ENCODE data around the gene NT5C. TPM values are rescaled to one million over a fixed set of nuclear protein-coding genes. Genes with fewer than 3 reads are reported as not detected.

NT5C gene
- total RNA-seq, 1 donor, result 40.2 TPM

DNA sequence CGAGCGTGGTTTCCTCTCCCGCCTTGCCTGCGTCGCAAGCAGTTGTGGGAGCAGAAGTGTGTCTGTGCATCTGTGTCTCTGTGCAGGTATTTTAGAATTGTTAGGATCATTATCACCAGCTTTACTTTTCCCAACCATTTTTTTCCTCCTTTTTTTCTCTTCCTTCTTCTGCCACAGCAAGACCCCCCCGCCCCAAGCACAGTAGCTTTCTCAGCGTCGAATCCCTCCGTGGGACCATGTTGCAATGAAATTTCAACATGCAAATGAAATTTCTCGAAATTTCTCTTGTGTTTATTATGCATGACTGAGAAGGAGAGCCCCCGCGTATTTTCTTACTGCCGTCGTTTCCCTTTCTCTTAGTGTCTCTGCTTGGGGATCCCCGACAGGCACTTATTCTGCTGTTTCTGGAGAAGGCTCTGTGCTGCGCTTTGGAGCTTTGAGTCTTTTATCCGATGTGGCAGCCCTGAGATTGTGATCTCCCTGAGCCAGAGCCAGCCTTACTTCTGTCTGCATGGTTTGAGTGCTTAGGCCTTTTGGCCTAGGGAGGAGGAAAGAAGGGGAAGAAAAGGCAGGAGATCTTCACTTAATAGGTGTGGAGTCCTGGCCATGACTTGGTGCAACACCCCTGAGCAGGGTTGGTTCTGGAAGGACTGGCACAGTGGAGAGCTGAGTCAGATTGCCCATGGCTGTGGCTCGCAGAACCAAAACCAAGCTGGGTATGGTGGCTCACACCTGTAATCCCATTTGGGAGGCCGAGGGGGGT is 16.8 kb downstream of the NT5C start:
- TF ChIP-seq, protein P1, sequence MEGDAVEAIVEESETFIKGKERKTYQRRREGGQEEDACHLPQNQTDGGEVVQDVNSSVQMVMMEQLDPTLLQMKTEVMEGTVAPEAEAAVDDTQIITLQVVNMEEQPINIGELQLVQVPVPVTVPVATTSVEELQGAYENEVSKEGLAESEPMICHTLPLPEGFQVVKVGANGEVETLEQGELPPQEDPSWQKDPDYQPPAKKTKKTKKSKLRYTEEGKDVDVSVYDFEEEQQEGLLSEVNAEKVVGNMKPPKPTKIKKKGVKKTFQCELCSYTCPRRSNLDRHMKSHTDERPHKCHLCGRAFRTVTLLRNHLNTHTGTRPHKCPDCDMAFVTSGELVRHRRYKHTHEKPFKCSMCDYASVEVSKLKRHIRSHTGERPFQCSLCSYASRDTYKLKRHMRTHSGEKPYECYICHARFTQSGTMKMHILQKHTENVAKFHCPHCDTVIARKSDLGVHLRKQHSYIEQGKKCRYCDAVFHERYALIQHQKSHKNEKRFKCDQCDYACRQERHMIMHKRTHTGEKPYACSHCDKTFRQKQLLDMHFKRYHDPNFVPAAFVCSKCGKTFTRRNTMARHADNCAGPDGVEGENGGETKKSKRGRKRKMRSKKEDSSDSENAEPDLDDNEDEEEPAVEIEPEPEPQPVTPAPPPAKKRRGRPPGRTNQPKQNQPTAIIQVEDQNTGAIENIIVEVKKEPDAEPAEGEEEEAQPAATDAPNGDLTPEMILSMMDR (IDR thresholded peaks at IDR 0.05; ENCODE audit: insufficient read depth, low read depth, low read length), result no peak
- peak overlapping the region; percentile 63 for H3K4me3 ChIP-seq (ENCODE audit: low read depth, low read length)
- DNase-seq (ENCODE audit: low read depth), result no peak

DNA sequence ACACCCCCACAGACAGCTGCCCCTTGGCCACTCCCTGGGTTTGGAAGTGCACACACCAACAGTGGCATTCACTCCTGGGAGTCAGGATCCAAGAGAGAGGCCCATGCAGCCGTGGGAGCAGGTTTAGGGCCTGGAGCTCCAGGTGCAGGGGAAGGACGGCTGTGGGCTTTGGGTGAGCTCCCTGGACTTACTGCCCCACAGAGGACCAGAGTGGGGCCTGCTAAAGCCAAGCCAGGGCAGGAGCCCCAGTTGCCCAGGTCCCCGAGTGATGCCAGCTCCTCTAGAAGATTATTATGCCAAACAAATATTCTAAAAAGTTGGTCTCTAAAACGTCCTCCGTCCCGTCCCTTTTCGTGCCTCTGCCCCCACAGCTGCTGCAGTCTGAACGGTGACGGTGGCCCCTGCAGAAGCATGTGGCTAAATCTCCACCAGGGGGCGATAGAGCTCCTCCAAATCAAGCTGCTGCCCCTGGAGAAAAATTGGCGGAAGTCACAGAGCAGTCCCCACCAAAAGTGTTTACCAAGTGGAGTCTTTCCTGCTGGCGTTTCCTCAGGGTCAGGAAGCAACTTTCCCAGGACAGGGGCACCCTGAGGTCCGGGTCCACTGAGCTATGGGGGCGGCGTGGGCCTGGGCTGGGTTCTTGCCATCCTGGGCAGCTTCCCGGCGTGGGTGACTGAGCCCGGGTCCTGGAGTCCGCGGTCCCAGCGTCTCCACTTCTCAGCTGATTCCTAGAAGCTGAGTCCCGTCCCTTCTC is 17.6 kb downstream of the NT5C start:
- peak overlapping the region; percentile 63 for H3K4me3 ChIP-seq (ENCODE audit: low read depth, low read length)
- peak; percentile 95 for DNase-seq (ENCODE audit: low read depth)
- TF ChIP-seq, protein P1 (IDR thresholded peaks at IDR 0.05; ENCODE audit: insufficient read depth, low read depth, low read length), result peak; percentile 93

DNA sequence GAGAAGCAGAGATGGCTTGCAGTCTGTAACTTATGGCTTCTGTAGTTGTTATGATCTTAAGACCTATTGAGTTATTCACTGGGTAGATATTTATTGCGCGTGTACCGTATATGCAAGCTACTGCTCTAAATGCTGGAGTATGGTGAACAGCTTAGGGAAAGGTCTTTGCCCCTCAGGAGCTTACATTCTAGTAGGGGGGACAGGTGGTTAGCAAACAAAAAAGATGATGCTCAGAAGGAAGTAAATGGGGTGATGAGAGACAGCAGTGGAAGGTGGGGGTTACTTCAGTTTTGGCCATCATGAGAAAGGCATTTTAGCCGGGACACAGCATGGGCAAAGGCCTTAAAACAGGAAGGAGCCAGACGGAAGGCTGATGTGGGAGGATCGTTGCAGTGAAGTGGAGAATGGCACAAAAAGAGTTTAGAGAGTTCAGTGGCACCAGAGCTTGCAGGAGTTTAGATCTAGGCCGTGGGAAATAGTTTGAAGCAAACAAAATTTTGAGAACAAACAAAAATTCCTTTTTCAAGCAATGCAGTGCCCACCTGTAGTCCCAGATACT is 19.7 kb downstream of the NT5C start:
- DNase-seq (ENCODE audit: low read depth), result no peak
- no peak overlapping the region for H3K4me3 ChIP-seq (ENCODE audit: low read depth, low read length)
- TF ChIP-seq, protein P1 (IDR thresholded peaks at IDR 0.05; ENCODE audit: insufficient read depth, low read depth, low read length), result no peak

DNA sequence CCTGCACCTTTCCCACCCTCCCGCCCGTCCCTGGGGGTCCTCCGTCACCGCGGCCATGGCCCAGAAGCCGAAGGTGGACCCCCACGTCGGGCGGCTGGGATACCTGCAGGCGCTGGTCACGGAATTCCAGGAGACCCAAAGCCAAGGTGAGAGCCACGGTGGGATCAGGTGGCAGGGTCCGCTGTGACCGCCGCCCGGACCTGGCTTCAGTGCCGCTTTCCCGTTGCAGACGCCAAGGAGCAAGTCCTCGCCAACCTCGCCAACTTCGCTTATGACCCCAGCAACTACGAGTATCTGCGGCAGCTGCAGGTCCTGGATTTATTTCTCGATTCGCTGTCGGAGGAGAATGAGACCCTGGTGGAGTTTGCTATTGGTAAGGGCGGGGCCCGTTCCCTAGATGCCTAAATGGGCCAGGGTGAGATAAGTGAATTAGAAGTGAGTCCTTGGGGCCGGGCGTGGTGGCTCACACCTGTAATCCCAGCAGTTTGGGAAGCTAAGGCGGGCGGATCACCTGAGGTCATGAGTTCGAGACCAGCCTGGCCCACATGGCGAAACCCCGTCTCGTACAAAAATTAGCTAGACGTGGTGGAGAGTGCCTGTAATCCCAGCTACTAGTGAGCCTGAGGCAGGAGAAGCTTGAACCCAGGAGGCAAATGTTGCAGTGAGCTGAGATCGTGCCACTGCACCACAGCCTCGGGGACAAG is 21.2 kb downstream of the NT5C start:
- DNase-seq (ENCODE audit: low read depth), result no peak
- H3K4me3 ChIP-seq (ENCODE audit: low read depth, low read length), result peak overlapping the region; percentile 93
- TF ChIP-seq, protein P1 (IDR thresholded peaks at IDR 0.05; ENCODE audit: insufficient read depth, low read depth, low read length), result no peak

DNA sequence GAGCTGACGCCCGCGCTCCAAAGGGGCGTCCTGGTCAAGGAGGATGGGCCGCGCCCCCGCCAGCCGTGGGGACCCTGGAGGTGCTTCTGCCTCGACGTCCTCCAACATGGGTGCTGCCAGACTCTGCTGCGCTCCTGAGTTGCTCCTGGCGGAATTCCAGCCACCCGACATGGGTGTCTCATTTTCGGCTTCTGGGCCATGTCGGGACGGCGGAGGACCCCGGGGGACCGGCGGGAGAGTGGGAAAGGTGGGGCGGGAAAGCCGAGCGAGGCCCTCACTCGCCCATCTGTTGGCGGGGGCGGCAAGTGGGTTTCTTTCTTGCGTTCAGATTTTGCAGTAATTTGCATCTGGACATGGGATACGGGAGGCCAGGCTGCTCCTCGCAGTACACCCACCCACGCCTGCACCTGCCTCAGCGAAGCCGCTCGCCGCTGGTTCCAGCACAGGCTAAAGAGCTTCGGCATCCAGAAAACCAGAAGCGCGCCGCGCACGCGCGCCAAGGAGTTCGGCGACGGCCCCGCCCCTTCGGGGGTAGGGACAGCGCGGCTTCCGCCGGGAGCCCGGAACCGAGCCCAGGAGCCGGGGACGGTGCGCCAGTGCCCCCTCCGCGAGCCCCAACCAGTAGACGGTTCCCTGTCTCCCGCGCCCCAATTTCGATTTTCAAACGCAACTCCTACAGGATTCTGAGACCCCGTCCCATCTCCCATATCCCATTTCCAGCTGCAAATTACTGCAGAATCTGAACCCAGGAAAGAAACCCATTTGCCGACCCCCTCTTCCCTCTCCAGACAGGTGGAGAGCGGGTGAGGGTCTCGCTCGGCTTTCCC is 21.9 kb downstream of the NT5C start, which contains the start of gene ARMC7:
ARMC7 (plus strand) TSS at position 563 of the 827 bp plus-strand sequence. CDS start 320 bp downstream, outside the sequence.
- H3K4me3 ChIP-seq (ENCODE audit: low read depth, low read length), result peak within 1 kb of the TSS; percentile 93
- TF ChIP-seq, protein P1 (IDR thresholded peaks at IDR 0.05; ENCODE audit: insufficient read depth, low read depth, low read length), result no peak
- DNase-seq (ENCODE audit: low read depth), result peak; percentile 79

DNA sequence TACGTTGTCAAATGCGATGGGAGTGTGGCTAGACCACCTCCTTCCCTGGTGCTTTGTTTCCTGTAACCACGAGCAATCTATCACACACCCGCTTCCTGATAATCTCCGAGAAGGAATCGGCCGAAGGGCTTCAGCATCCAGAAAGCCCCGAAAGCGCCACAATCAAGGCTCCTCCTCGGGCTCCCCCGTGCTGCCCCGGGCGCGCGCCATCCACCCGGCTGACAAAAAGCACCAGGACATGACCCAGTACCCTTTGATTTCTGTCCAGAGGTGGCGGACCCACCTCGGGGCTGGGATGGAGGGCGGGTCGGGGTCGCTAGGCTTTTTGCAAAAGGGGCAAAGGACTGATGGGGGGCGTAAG is 22.5 kb downstream of the NT5C start:
- TF ChIP-seq, protein P1 (IDR thresholded peaks at IDR 0.05; ENCODE audit: insufficient read depth, low read depth, low read length), result no peak
- DNase-seq (ENCODE audit: low read depth), result no peak
- H3K4me3 ChIP-seq (ENCODE audit: low read depth, low read length), result peak overlapping the region; percentile 93
